Left kidney (tissue), 2 donors: ENCODE data around the gene PRELID1. TPM values are rescaled to one million over a fixed set of nuclear protein-coding genes. Genes with fewer than 3 reads are reported as not detected.
A peak's percentile ranks its signal among the peaks of the same experiment; 100 is the strongest.

Experiments
- DNase-seq: peaks from one replicate; pipeline ENCODE4 v3.0.0-alpha.2; 2013
- polyA plus RNA-seq: library from polyadenylated mRNA; unstranded; fragments of 120-200 nt; gene quantifications from one replicate; pipeline ENCODE4 v1.2.1, GENCODE V29; 2013; ENCODE audit not compliant: insufficient read length

PRELID1 gene
- polyA plus RNA-seq, 1 donor = 85.3 TPM

GRCh38 chr5:177312649-177313181 is 9.1 kb downstream of the PRELID1 start:
- no peak for DNase-seq

DNA sequence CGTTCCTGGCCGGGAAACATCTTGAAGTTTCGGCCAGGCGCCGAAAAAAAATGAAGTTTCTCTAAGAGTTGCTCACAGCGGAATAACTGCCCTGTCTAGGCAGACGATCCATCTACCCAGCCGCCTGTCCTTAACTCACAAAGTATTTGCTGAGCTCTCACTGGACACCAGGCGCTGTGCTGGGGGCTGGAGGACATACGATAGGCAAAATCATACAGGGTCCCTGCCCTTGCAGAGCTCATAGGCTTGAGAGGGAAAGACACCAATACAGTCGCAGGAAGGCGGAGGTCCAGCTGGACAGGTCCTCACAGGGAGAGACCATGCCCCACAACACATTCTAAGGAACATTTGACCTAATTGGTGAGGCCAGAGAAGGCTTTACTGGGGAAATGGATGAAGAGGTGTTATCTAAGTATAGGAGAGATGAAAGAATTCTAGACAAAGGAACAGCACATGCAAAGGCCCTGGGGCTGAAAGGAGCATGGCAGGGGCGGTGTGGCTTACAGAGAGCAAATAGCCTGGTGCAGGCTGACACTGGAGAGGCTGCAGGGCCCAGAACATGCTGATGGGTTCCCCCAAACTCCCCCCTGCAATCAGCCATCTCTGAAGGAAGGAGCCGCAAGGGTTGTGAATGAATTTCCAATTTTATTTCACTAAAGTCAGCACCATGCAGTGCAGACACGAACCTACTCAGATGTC is 10.1 kb downstream of the PRELID1 start:
- DNase-seq = no peak

- DNase-seq = no peak
Observed at GRCh38 chr5:177314376-177315342, 11.1 kb downstream of the PRELID1 start.

DNA sequence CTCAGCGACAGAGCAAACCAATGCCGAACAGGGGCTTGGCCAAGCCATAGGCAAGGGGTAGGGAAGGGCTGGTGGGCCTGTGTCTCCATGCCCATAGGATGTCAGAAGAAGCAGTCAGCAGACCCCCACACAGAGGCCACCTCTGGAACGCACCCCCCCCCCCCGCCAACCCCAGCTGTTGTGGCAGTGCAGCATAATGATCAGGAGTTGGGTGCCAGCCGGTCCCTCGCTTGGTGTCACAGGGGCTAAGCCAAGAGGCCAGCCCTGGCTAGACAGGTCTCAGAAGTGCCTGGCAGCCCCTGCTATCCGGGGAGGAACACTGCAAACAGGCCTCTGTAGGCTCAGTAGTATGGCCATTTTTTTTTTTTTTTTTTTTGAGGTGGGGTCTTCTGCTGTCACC is 11.8 kb downstream of the PRELID1 start:
- DNase-seq = no peak

DNA sequence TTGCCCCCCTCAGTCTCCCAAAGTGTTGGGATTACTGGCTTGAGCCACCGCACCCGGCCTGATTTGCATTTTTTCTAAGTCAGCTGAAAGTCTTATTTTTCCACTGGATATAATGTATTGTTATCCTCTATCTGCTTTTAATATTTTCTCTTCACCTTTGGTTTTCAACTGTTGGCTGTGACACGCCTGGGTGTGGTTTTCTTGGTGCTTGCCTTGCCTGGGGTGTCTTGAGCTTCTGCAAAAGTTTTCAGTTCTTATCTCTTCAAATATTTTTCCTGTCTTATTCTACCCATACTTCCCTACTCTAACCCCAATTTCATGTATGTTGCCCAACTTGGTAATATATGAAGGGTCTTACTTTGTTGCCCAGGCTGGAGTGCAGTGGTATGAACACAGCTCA is 12.4 kb downstream of the PRELID1 start:
- DNase-seq = no peak

GRCh38 chr5:177317959-177318377 is 14.4 kb downstream of the PRELID1 start:
- peak; percentile 66 for DNase-seq

DNA sequence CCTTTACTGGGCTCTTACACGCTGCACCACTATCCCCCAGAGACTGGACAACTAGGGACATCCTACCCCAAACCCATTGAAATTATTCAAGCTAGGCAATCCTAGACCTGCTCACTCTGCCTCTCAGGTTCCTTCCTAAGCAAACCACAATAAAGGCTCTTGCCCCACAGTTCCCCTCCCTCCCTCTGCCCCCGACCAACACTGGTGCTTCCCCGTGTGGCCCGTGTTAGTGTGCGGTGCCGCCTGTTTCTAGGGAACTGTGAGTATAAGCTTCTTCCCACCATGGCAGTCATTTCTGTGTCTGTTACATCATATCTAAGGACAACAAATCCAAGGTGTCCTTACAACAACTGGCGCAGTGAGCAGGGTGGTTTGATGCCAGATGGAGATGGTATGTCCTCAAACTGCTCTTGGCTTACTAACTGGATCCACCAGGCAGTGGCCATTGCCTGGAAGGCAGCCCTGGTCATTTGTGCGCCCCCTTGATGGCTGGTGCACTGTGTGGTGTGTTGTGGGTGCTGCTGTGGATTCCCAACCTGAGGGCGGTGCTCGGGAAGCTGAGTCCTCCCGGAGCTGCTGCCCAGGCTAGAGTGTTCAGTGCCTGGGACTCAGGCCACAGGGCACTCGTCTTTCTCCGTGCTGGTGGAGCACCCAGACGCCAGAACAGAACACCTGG is 16.5 kb downstream of the PRELID1 start:
- no peak for DNase-seq

GRCh38 chr5:177320879-177321278 is 17.3 kb downstream of the PRELID1 start:
- no peak for DNase-seq

DNA sequence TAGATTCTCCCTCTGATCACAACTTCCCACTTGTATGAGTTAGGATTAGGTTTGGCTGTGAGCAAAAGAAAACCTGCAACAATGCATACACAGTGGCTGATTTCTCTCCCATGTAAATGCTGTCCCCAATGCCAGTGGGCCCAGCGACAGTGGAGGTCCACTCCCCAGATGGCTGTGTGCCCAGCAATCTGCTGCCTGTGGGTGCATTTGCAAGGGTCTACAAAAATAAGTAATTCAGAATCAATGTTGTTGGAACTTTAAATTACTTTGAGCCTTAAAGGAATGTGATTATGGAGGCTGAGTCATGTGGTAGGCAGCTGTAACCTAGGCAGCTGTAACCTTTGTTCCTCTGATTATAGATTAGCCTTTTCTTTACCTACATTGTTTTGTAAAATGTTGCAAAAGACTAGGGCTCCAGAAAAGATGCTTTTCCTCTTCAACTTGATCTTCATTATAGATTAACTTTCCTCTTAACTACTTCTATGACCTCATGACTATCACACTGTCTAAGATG is 22.3 kb downstream of the PRELID1 start:
- DNase-seq = no peak

- DNase-seq = no peak
Observed at GRCh38 chr5:177327539-177328522, 24.2 kb downstream of the PRELID1 start.

DNA sequence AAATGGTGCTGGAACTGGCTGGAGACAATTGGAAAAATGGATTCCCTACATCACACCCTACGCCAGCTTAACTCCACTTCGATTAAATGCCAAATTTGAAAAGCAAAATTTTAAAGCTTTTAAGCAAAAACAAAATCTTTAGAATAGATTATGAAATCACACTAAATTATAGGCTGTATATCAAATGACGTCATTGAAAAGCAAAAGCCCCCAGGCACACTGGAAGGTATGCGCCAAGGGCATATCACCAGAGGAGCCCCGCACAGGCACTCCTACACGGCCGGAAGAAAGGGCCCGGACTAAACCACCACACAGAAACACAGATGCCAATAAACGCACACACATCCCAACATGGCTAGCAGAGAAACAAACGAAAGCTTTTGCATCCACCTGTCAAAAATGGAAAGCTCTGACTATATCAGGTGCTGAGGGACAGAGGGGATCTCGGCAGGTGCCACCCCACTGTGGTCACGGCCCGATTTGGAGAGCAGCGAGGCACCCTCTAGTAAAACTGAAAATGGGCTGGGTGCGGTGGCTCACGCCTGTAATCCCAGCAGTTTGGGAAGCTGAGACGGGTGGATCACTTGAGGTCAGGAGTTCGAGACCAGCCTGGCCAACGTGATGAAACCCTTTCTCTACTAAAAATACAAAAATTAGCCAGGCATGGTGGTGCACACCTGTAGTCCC is 25.1 kb downstream of the PRELID1 start:
- DNase-seq = no peak

DNA sequence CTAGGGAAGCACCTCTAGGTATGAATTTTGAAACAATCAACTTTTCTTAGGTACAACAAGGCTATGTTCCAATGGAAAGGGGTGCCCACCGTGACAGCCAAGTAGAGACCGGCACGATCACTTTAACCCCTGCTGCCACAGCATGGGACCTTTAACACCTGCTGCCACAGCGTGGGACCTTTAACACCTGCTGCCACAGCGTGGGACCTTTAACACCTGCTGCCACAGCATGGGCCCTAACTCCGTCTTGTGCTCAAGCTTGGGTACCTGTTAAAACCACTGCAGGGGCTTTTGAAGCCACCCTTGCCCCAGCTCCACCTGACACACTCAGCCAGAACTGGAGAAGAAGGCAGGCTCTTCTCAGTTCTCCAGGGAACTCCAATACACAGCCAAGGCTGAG is 26.3 kb downstream of the PRELID1 start:
- DNase-seq = no peak

GRCh38 chr5:177330991-177331842 is 27.6 kb downstream of the PRELID1 start:
- no peak for DNase-seq

DNA sequence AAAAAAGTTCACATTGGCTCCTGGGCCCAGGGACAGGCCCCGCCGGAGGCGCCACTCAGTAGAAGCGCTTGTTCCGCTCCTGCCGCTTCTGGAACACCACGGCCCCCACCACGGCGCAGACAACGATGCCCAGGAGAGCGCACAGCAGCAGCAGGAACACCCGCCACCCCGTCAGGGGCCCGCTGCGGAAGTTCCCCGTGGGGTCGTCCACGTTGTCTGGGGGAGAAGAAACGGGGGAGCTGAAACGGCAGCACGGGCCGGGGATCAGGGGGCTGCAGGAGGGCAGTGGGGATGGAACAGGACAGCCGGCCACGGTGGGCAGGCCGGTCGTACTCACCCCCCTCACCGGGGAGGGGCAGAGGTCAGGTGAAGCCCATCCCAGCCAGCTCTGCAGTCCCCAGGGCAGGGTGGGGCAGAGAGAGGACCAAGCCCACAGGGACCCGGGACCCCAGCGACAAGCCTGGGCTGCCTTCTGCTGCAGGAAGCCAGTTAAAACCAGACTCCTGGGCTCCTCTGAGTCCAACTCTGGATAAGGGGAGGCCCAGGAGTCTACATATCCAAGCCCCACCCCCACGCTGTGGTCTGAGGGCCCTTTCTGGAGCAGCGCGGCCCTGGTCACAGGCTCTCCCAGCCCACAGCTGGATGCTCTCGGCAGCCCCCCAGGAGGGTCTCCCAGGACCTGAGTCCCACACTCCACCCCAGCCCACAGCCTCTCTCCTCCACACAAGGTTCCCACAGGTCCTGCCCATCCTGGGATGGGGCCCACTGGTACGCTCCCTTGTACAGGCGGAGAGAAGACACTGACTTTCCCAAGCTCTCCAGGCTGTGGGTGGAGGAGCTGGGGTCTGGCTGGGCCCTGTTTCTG is 28.7 kb downstream of the PRELID1 start:
- no peak for DNase-seq

DNA sequence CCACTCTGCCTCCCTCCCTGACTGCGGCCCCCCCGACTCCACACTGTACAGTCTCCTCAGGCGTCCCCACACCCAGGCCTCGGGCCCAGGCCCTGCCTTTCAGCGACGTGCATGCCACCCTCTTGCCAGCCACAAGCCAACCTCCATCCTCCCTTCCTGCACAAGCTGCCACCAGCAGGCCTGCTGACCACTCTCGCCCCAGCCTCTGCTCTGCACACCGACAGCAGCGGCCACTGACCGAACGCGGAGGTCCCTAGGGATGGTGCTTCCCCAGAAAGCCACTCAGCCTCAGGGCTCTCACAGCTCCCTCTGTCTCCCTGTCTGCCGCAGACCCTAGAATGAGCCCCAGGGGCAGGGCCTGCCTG is 29.3 kb downstream of the PRELID1 start:
- no peak for DNase-seq

DNA sequence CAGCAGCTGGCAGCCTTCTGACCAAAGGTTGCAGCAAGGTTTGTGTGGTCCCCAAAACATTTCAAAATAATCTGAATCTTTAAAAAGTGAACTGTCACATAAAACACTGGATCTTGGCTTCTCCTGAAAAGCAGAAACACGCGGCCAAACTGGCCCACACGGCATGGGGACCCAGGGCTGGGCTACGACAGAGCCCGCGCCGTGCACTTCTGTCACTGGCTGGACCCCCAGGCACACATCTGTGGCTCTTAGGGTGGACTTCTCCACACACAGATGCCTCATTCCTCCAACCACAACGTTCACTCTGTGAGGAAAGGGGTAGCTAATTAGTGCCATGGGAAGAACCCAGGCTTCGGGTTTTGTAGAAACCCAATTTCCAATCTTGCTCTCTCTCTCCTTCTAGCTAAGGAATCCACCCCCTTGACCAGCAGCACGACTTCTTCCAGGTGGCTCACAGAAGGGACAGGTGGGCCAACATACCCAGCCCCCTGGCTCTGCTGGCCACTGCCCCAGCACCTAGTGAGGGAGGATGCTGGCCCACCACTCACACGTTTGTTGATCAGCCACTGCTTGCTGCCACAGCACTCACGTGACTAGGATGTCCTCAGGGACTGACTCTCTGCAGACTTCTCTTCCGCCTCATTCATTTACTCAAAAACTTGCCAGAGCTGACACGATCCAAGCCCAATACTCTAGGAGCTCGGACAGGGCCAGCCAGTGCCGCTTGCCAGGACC is 30.0 kb downstream of the PRELID1 start:
- no peak for DNase-seq

DNA sequence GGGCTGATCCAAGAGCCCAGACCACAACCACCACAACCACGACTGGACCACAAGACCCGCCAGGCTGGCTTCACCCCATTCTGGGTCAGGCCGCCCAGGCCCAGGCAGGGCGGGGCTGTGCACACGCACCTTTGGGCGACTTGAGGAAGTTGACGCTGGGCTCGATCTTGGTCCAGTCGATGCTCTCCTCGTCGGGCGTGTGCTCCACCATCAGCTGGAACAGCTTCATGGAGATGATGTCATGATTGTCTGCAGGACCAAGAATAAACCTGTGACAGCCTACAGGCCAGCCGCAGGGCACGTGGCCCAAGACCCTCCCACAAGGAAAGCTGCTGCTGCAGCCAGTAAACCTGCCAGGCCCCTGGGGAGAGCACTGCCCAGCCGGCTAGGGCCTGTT is 30.6 kb downstream of the PRELID1 start:
- no peak for DNase-seq
